ENCODE results near the gene CNIH2.

The CNIH2 gene

GRCh38 chr11:66331542-66332370 lies 53.8 kb downstream of the CNIH2 start:
- no peak for DNase-seq (ENCODE audit: low read depth)

DNA sequence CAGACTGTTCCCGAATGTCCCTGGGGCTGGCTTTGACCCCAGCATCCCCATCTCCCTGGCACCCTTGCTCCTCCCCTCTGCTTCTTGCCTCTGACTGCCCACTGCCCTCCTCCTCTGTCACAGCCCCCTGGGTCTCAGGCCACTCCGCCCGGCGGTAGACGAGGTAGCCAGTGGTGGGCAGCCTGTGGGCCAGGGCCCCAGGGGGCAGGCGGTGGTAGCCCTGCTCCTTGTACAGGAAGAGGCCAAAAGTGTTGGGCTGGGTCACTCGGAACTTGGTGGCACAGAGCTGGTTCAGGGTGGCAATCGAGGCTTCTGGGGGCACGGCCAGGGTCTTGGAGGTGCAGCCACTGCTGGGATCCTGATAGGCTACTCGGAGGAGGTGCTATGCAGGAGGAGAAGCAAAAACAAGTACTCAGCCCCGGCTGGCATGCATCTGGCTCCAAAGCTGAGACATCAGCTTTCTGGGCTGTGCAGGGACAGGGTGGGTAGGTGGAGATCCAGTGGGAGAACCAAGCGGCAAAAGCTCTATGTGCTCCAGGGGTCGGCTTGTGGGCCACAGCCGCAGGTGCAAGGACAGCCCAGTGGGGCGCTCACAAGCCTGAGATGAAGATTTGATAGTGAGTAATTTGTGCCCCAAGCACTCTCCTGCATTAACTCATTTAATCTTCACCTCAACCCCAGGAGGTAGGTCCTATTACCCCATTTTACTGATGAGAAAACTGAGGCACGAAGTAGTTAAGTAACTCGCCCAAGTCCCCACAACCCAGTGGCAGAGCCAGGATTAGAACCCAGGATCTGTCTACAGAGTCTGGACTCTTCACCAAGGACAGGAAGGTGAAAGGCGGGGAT lies 54.6 kb downstream of the CNIH2 start:
- DNase-seq (ENCODE audit: low read depth): no peak

DNA sequence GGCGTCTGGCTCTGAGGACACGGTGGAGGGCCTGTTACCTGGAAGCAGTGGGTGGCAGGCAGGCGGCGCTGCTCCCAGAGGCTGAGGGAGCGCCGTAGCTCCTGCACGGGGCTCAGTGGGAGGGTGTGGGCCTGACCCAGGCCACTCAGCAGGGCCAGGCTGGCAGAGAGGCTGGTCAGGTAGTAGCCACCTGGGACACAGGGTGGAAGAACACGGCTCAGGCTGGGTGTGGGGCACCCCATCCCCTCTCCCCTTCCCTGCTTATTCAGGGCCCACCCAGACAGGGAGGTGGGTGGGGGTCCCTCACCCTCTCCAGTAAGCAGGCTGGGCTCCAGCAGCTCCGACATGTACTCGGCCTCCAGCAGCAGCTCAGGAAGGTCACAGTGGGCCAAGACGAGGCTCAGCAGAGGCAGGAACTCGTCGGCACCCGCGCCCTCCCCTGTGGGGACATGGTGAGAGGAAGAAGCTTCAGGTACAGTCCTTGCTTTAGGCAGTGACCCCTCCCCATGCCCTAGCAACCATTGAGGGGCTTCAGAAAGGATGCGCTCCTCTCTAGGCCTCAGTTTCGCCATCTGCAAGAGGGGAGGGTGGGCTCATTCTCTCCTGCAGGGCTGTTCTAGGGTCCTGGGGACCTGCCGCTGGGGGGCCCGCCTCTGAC lies 55.4 kb downstream of the CNIH2 start:
- no peak for DNase-seq (ENCODE audit: low read depth)

All from non-pigmented ciliary epithelial cell (primary cell).